Choroid plexus epithelial cell (primary cell): ENCODE results near the gene THSD4.

Experiments used
- DNase-seq: peaks from one replicate; pipeline ENCODE4 v3.0.0-alpha.2; 2010; ENCODE audit warnings: low read depth
- H3K4me3 ChIP-seq: 2 replicates; pipeline ENCODE4 v1.5.1; 2011; ENCODE audit warnings: low read depth, mild to moderate bottlenecking, control low read depth, low read length, moderate library complexity
- CTCF ChIP-seq: conservative IDR thresholded peaks from 2 replicates; pipeline ENCODE4 v1.5.1; 2011; ENCODE audit warnings: low read depth, mild to moderate bottlenecking, control low read depth, inconsistent platforms, low read length, moderate library complexity

THSD4 gene

GRCh38 chr15:71349736-71350526, 234.7 kb downstream of the THSD4 start:
- no peak overlapping the region for H3K4me3 ChIP-seq
- no peak for TF ChIP-seq CTCF
- DNase-seq = no peak

DNA sequence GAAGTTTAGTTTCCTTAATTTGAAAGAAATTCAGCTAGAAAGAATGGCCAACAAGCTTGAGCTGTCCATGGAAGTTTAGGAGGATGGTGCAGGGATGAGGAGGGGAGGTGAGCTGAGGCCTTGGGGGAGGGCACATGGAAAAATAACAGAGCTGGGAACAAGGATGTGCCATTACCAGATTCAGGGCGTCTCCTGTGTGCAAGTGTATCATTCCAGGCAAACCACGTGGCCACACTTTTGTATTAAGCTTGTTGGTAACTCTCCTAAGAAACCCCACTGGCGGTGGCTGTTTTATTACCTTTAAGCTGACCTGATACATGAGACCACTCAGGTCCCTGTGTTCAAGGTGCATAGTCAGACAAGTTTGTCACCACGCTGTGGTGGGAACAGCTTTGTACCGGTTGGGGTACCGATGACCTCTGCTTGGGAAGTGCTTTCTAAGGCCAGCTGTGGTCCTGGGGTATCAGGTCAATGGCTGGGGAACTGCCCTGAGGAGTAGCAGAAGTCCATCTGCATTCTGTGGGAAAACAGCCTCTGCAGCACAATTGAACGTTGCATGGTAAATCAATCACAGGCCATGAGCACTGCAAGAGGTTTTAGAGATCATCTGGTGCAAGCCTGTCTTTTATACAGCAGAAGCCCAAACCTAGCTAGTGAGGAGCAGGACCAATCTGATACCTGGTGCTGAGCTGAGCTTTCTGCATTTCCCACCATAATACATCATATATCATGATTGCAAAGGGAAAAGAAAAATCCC, 235.5 kb downstream of the THSD4 start:
- no peak for DNase-seq
- no peak for TF ChIP-seq CTCF
- no peak overlapping the region for H3K4me3 ChIP-seq

DNA sequence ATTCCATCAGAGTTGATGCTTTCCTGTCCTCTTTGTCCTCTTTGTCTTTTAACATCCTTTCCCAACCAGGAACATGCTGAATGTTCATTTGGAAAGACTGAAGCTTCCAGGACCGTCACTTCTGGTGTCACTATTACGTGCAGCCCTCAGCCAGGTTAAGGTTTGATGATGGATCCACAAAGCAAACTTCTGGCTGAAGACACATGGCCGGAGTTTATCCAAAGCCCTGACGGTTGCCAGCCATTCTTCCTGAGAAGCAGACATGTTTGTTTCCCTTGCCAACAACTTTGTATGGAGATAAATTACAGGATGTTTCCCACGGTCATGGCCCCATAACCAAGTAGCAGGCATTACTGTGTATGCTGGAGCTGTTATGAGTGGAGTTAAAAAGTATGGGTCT, 236.9 kb downstream of the THSD4 start:
- no peak overlapping the region for H3K4me3 ChIP-seq
- no peak for TF ChIP-seq CTCF
- DNase-seq = no peak

DNA sequence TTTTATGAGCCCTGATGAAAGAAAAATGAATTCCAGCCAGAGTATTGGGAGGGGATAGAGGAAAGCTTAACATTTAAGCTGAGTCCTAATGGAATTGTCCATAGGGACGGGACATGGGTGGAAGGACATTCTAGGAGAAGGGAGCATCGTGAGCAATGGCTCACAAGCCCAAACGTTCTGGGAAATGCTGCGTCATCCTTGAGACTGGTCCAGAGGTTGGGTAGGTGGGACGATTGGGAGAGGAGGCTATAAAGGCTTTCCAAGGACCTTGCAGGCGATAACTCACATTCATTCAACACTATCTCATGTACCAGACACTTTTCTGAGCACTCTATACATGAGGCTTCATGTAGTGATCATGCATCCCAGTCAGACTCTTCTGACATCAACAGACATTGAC, 237.5 kb downstream of the THSD4 start:
- no peak for DNase-seq
- no peak for TF ChIP-seq CTCF
- no peak overlapping the region for H3K4me3 ChIP-seq

GRCh38 chr15:71353171-71353570, 237.9 kb downstream of the THSD4 start:
- TF ChIP-seq CTCF = no peak
- no peak overlapping the region for H3K4me3 ChIP-seq
- no peak for DNase-seq

GRCh38 chr15:71355268-71355667, 240.0 kb downstream of the THSD4 start:
- DNase-seq = no peak
- TF ChIP-seq CTCF = no peak
- no peak overlapping the region for H3K4me3 ChIP-seq
